Stimulated activated CD8-positive, alpha-beta memory T cell treated with anti-CD3 and anti-CD28 coated beads, Interleukin-12 subunit alpha, Interleukin-12 subunit beta, amount 100 ng/mL, for 1 hour (primary cell): Measurements from ENCODE around the gene IL12RB2.
"Not testable (repeated sequence)": the region's sequence is repeated elsewhere in the genome, so short reads cannot be mapped to it uniquely, and the experiment has no call there.

ENCODE experiments used
- DNase-seq: peaks from one replicate; pipeline ENCODE4 v3.0.0-alpha.2; 2020; ENCODE audit warnings: low read depth

The IL12RB2 gene

DNA sequence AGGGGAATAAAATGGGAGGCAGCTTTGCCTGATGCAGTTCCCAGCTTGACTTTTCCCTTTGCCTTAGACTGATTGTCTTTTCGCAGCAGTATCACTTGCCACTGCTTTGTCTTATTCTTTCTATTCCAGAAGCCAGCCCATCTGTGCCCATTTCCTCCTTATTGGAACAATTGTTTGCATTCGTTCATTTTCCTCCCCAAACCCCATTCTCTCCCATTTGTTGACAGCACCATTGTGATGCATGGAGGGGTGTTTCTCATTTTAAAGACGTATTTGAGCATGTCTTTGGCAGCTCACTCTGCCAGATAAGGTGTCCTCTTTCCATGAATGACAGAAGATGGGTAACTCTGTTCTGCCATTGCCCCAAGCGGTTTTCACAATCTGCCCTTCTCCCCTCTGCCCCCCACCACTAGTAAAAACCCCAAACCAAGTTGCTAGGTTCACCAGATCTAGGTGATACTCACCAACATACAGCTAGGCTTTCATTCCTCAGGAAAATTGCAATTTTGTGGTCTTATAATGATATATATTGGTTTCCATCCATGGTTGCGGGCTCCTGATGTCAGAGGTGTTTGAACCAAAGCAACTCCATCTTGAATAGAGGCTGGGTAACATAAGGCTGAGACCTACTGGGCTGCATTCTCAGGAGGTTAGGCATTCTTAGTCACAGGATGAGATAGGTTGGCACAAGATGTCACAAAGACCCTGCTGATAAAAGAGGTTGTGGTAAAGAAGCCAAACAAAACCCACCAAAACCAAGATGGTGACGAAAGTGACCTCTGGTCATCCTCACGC is 91.7 kb downstream of the IL12RB2 start:
- DNase-seq: no peak

DNA sequence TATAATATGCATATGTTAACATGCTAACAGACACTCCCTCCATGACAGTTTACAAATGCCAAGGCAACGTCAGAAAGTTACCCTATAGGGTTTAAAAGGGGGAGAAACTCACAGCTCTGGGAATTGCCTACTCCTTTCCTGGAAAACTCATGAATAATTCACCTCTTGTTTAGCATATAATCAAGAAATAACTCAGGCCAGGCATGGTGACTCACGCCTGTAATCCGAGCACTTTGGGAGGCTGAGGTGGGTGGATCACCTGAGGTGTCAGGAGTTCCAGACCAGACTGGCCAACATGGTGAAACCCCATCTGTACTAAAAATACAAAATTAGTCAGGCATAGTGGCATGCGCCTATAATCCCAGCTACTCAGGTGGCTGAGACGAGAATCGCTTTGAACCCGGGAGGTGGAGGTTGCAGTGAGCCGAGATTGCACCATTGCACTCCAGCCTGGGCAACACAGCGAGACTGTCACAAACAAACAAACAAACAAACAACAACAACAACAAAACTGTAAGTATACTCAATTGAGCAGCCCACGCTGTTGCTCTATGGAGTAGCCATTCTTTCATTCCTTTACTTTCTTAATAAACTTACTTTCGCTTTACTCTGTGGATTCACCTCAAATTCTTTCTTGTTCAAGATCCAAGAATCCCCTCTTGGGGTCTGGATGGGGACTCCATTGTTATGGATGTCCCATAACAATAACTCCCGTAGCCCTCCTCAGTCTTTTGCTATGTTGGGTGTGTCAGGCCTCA is 92.5 kb downstream of the IL12RB2 start:
- not testable (repeated sequence) for DNase-seq

DNA sequence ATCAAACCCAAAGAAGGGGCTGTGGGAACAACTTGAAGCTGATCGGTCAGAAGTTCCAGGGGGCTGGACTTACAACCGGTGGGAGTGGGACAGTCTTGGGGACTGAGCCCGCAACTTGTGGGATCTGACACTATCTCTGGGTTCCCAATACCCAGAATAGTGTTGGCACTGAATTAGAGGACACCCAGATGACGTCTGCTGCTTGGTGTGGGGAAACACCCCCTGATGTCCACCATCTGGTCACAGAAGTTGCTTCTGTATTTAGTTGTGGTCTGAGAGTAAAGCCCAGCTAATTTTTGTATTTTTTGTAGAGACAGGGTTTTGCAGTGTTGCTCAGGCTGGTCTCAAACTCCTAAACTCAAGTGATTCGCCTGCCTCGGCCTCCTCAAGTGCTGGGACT is 93.8 kb downstream of the IL12RB2 start:
- no peak for DNase-seq

DNA sequence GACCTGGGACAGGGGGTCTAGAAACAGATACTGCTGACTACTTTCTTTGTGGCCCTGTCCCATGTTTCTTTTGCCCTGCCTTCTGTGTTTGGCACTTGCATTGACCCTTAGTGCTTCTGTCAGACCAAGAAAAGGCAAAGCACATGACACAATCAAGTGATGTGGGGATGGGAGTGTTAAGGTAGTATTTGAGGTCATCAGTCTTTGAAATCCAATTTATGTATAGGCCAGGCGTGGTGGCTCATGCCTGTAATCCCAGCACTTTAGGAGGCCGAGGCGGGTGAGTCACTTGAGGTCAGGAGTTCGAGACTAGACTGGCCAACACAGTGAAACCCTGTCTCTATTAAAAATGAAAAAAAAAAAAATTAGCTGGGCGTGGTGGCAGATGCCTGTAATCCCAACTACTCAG is 96.5 kb downstream of the IL12RB2 start:
- DNase-seq: no peak

DNA sequence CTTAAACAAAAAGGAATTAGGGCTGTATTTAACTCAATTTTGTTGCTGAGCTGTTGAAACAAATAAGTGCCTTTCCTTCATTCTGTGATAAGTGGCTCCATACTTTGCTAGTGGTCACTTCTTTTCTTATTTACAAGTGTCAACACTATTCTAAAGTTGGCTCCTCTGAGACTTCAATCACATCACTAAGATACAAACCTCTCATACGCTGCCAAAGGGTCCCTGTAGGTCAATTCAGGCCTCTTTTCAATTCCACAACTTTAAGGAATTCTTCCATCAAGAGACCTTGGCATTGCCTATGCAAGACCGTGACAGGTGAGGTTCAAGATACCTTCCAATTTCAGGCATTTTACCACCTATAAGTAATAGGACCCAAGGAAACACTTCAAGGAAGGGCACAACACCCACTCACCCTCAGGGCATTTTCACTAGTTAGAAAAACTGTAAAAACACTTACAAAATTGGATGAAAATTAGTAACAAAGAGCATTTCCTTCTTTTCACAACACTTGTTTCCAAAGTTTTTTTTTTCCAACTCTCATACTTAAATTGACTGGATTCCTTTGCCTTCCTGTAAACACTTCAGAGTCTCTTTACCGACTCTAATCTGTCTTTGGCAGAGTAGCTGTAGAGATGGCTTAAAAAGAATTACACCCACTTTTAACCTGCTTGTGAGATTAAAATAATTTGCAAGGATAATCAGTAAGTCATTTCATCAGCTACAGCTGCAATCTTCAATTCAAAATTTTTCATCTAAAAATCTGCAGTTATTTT is 98.0 kb downstream of the IL12RB2 start:
- DNase-seq: no peak

DNA sequence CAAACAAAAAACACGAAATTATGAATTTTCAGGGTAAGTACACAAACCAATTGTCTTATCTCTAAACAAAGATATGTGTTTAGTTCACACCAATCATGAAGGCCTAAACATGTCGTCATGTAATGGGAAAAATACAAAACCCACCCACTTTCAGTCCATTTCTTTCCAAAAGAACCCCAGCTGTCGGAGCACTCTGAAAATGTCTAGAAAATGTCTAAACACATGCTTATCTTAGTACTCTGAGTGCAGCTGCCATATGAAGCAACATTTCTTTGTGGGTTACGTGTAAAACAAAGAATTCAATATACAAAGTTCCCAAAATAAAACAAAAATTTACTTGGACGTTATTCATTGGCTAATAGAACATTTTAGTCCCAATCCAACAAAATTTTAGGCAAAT is 99.8 kb downstream of the IL12RB2 start:
- DNase-seq: no peak

DNA sequence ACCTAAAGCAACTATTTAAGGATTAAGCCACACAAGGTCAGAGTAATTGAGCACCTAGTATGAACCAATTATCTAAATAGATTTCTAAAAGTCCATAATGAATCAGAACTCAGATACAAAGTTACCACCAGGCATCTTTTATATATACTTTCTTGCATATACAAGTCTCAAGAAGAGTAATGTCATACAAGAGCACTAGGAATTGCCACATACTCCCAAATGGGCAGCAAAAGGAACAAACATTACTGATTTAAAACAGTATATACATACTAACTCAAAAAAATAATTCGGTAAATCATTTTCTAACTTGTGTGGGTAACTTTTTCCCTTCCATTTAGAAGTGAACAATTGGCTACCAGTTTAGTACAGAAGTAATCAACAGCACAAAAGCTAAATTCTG is 100.5 kb downstream of the IL12RB2 start:
- no peak for DNase-seq

DNA sequence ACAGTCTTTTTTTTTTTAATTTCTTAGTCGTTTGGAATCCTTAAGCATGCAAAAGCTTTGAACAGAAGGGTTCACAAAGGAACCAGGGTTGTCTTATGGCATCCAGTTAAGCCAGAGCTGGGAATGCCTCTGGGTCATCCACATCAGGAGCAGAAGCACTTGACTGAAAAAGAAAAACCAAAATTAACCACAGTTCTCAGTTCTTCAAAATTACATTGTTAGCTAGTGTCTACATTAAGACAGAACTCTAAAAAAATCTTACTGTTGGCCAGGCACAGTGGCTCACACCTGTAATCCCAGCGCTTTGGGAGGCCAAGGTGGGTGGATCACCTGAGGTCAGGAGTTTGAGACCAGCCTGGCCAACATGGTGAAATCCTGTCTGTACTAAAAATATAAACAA is 105.4 kb downstream of the IL12RB2 start:
- DNase-seq: not testable (repeated sequence)

DNA sequence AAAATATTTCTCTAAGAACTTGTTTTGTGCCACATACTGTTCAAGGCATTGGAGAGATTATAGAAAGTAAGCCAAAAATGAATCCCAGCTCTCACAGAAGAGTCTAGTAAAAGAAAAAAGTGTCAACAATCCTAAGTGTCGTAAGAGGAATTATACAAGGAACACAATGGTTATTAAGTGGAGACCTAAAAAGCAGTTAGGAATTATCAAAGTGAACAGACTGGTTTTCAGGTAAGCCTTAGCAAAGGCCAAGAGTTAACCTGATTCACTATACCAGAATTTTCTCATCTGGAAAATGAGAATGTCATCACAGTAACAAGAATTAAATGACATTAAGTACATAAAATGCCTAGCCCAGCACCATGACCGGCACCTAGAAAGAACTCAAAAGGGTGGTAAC is 106.9 kb downstream of the IL12RB2 start:
- no peak for DNase-seq

DNA sequence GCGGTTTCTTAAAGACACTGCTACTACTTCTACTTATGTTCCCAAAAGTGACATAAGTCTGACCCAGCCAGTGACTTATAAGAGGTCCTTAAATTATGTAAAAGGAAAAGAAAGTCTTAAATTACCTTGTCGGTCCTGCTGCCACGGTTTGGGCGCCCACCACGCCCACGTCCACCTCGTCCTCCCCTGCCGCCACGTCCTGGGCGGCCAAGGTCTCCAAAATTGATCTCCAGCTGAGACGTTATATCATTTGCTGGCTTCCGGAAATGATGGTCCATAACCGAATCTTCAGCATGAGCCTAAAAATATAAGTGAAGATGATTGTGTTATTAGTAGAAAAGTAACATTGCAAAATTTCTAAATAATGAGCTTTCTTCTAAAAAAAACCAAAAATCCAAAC is 107.4 kb downstream of the IL12RB2 start:
- no peak for DNase-seq

DNA sequence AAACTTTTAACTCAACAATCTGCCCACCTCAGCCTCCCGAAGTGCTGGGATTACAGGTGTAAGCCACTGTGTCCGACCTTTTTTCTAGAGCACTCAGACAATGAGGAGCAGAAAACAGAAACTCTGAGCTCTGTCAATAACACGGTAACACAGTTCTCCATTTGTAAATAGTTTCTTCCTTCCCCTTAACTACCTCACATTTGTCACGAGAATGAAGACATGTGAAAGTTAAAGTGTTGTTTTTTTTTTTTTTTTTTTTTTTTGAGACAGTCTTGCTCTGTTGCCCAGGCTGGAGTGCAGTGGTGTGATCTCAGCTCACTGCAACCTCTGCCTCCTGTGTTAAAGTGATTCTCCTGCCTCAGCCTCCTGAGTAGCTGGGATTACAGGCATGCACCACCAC is 110.1 kb downstream of the IL12RB2 start:
- not testable (repeated sequence) for DNase-seq

DNA sequence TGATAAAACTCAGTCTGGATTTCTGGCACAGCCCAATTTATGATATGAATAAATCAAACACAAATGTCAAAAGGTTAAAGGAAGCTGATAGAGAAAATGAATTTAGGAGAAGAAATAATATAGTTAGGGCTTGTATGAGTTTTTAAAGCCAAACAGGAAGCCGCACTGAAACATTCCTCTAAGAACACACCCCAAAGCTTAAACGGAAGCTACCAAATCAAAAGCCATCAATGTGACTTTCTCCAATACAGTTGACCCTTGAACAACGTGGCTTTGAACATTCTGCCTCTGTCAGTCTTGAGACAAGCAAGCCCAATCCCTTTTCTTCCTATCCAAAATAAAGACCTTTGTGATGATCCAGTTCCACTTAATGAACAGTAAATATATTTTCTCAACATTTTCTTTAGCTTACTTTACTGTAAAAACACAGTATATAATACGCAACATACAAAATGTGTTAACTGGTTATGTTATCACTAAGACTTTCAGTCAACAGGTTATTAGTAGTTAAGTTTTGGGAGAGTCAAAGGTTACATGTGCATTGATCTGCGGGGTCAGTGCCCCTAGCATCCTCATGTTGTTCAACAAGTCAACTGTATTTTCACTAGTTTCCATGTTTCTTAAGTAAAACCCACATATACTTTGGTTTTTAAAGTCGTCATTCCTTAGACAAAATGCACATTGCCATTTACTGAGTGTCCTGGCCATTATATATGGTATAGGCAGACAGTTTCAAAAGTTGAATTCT is 111.3 kb downstream of the IL12RB2 start:
- no peak for DNase-seq

DNA sequence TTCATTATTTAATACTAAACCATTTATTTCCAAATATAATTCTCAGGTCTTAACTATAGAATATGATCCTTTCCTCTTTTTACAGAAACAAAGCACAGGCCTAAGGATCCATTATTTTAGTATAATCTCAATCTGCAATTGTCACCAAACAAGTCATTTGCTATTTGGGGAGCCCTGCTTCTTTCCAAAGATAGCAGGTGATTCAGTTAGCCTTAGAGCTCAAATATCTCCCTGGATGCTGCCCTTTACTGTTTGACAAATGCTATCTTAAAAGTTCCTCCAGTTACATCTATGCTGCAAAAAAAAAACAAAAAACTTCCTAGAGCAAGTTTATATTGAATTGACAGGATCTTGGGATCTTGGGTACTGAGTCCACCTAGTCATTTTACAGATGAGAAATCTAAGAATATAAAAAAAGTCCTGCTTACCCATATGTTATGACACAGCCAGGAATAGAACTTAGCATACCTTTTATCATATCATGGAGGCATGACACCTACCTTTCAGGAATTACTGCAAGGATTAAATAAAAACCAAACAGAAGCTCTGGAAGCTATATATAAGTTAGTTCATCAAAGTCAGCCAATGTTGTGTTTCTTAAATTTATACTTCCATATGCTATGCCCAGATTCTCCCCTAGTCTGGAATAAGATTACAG is 113.3 kb downstream of the IL12RB2 start:
- DNase-seq: no peak

DNA sequence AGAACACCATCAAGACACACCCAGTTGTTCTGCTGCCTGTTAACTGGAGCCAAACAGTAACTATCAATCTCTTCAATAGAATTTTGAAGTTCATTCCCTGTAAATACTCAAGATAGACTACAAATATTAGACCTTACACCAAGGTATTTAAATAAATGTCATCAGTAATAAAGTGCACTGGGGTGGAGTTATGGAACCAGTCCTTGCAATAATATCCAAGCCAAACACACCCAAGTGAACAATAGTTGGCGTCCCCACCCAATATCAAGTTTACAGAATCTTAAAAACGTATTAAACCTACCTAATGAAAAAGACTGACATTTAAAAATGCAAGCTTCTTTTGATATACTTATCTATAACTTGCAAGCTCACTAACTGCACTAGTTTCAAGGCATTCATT is 119.8 kb downstream of the IL12RB2 start:
- DNase-seq: no peak

DNA sequence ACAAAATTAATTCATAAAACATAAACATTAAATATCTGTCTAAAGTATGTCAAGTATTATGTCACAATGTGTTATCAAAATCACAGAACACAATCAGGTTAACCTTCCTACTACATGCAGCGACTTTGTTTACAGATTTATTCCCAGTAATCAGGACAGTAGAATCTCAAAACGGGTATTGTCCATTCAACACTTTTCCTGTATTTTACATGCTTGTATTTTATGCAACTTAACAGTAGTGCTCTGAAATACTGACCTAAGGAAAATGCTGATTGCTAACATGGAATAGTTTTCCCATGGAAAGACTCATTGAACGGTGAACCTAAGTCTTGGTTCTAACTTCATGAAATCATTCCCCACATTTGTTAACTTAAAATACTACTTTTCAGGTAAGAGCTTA is 120.3 kb downstream of the IL12RB2 start:
- DNase-seq: no peak

DNA sequence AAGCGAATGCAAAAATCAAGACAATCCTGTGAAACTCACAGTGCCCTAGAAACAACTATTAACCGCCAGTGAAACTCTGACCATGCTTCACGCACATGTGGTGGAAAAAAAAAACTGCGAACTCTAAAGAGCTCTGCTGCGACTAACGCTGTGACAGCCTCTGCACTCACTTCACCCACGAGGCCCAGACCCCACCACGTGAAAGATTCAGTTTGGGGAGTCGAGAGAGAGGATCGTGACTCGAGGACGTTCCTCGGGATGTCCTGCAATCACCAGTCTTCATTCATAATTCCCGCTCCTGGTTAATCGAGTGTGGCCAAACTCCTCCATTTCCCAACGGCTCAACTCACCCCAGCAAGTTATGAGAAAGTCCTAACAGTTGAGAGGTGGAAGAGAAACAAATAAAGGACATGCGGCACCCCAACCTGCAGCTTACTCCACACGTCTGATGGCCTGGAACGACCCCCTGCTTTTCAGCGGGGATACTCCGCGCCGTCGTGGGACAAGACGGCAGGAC is 121.4 kb downstream of the IL12RB2 start:
- DNase-seq: peak; percentile 8

DNA sequence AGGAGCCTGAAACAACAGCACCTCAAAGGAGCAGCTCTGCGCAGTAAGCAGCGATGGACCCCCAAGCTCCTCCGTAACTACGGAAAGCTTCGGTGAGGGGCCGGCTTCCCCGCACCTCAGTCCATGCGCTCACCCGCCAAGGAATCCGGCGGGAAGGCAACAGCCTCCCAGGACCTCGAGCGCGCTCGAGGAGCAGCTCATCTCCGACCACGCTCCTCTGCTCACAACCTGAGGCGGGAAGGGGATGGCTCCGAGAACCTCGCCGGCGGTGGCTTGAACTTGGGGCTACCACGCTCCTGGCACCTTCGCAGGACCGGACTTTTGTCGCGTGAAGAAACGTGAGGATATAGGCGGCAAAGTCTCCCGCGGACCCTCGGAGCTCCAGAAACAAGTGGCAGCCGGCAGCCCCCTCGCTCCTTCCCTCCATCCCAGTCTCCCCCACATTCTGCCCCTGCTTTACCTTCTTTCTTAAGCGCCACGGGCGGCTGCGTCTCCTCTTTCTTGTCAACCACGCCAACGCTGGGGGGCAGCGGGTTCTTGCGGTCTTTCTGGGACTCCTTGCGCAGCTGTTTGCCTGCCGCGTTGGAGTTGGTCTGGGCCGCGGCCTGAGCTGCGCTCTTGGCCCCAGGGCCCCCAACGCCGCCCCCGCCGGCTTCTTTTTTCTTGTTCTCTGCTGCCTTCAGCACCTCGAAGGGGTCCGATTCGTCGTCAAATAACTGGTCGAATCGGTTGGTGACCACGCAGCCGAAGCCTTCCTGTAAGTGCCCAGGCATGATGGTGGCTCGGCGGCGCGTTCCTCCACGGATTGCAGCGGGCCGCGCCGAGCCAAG is 122.1 kb downstream of the IL12RB2 start:
- peak; percentile 4 for DNase-seq

DNA sequence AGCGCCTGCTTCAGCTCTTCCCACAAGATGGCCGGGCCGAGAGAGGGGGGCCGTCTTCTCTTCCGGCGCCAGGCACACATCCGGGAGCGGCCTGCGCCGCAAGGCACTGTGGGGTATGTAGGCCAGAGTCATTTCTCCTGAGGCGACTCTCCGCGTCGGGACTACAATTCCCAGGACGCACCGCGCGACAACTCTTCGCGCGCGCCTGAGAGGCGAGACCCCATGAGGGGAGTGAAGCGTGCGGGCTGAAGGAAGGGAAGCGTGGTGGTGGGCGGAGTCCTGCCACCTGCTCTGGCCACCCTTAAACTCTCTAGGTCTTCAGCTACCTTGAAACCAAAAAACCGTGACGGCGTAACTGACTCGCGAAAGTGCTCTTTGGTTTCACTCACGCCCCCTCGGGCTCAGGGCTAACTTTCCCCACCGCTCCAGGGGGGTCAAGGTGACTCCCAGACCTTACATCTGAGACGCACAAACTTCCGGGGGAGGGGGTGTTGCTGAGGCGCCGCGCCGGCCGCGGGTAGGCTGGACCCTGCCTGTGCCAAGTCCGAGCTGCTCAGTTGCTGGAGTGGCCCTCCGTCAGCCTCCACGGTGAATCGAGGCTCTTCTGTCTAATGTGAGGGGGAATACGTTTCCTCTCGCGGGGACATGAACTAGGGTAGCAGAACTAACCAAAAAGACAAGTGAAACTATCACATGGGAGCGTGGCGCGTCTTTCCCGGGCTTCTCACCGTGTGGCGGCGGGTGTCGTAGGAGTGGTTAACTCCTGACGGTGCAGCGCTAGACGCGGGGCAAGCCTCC is 122.9 kb downstream of the IL12RB2 start, which contains the start of gene SERBP1:
Gene SERBP1, minus strand, starts transcription at position 45 of the 798 bp plus-strand sequence. CDS start 102 bp downstream, outside the sequence.
- DNase-seq: peak; percentile 89

DNA sequence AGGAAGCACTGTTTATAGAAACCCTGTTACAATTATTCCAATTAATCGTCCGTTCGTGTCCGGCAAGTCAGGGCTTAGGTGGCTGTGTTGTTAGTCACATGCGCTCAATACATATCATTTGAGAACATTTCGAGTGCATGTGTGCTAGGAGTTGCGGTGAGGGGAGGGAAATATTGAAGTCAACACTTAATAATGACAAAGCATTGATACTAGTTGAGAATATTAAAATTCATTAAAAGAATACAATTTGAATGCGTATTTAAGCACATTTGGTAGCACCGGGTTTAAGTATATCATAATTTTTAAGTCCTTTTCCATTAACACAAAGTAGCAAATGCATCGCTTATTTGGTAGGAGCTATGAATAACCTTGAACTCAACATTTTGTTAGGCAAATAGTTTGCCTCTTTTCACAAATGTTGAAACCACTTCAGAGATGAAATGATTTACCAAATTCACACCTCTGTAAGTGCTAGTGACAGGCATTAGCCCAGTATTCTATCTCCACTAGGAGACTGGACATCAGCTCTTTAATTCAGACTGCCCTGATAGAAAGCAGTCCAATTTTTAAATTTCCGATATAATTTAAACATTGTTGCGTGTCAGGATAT is 123.6 kb downstream of the IL12RB2 start:
- no peak for DNase-seq
